NCI-H526 (cell line): Measurements from ENCODE around the gene PRSS16.

Source experiments
- DNase-seq, 2 experiments: peaks; one replicate each; lab custom pipeline; 2025; lab: John Stamatoyannopoulos, UW

Gene PRSS16

DNA sequence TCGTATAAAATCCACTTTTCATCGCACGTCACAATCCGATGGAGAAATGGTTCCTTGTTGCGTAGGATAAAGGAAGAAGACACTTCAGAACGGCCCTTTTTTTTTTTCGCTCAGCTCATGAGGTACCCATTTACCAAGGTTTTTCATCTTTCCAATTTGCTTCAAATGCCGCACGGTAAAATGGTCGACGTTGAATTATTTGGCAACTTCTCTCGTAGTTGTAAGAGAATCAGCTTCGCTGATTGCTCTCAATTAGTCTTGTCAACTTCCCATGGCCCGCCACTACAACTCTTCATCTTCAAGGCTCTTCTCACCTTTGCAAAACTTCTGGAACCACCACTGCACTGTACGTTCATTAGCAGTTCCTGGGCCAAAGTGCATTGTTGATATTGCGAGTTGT, 35.8 kb downstream of the PRSS16 start:
- DNase-seq, result no peak

DNA sequence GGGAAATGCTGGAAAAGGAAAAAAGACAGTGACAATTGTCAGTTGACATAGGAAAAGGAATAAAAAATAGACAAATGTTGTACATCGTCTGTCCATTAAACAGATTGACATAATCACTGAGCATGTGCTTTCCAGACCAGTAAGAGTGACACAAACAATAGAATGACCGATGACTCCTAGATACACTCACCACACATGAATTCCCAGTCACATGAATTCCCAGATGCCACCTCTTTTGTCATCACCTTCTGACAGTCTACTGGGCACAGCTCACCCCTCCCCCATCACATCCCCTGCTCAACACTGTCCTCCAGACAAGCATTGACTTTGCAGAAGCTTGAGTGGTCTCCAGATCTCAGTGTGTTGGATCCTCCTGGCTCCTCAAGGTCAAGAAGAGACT, 38.6 kb downstream of the PRSS16 start:
- DNase-seq, result no peak

DNA sequence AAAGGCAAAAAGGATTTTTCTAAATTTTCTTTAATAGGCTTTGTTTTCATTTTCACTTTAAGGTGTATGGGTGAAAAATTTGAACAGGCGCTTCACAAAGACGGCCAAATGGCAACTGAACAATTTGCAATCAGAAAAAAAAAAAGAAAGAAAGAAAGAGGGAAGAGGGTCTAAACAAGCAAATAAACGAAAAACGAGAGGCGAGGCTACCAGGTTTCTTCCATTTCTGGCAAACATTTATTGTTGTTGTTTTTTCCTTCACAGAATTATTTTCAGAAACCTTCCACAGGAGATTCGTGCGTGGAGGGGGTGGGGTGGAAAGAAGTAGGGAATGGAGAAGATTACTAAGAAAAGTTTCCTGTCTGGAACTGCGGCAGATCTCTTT, 40.2 kb downstream of the PRSS16 start:
- DNase-seq, result no peak

DNA sequence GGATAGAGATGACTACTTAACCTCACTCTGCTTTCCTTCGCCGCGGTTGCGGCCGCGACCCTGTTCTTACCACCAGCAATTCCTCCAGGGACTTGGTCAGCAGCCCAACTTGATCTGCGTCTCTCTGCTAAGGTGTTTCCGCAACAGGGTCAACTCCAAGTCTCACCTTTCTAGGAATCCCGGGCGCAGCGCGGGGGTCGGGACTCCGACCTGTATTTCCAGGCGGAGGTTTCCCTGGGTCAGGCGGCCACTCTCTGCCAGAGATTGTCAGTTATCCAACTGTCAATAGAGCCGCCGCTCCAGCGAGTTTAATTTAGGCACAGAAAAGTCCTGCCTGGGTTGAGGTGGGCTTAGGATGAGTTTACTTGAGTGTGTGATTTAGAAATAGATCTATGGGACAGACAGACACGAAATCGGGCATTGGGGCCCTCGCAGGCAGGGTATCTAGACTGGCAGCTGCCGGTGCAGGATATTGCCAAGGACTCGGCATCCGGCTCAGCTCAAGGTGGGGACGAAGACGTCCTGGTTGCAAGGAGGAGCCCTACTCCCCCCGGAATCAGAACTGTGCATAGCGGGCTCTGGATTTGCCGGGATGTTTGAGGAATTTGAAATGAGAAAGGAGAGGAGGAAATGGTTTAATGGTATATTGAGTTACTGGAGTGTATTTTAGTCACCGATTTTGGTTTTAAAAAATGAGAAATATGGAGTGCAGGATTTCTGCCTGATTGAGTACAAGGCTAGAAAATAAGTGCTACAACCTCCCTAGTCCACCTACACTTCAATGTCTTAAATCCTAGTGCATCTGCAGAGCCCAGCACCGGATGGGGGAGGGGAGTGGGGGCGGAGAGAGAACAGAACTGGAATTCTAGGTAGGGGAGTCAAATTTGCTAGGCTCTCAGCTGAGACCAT, 40.9 kb downstream of the PRSS16 start:
- DNase-seq, result no peak

DNA sequence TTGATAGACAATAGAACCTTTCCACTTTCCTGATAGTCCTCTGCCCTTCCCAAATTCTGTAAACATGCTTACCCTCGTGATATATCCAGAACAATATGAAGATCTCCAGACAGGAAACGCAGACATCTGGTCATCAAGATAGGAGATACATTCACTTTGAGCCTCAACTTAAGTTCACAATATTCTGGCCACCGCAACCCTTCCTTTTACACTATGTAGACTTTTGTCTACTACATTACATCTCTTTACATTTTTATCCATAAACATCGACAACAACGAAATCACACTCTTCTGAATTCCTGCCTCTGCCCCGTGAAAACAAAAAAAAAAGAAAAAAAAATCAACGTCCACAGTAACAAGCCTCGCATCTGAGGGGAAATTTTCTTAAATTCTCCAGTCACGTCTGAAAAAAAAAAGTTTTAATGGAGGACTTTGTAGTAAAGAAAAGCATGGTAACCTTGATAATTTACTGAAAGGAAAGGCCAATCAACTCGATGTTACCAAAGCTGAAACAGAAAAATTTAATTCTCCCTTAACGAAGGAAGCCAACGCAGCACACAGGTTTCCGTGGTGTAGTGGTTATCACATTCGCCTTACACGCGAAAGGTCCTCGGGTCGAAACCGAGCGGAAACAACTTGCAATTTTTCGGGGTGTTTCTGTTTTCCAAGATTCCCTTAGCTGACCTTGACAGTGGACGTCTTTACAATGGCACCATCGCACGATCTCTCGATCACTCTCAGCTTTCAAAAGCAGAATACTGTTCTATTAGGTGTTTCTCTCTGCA, 42.8 kb downstream of the PRSS16 start:
- DNase-seq, result no peak

DNA sequence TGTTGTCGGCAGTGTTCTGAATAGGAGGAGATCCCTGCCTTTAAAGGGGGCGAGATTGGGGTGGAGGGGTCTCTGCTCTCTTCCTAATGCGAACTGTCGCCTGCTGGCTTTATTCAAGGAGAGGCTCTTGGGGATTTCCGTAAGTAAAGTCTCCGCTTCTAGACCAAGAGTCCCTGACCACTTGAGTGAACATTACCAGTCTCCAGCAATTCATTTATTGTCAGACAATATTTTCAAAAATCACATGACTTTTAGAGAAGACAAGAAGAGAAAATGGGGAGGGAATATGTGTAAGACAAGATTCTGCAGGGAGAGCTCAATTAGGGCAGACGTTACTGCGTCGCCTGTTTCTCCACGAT, 43.3 kb downstream of the PRSS16 start:
- no peak for DNase-seq

DNA sequence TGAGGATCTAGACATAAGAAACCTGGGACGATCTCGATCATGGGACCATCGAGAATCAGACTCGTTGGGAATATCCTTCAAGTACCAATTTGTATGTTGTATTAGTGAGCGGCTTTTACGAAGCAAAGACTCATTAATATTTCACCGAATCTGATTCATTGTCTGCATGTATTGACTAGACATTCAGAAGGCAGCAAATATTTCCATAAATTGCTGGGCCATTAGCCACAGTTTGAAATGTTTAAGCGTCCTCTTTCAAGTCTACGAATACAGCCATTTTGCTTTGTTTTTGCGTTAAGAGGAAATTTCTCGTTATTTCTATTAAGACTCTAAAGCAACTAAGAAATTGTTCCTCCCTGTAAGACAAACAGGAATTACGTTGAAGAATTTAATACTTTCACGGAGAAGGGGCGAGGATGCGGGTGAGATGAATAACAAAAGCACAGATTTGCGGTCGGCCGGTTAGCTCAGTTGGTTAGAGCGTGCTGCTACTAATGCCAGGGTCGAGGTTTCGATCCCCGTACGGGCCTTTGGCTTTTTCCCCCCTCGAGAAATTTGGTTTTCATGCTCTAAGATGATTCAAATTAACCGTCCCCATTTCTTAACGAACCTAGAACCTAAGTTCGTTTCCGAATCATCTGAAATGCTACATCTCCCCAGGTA, 46.1 kb downstream of the PRSS16 start:
- no peak for DNase-seq

DNA sequence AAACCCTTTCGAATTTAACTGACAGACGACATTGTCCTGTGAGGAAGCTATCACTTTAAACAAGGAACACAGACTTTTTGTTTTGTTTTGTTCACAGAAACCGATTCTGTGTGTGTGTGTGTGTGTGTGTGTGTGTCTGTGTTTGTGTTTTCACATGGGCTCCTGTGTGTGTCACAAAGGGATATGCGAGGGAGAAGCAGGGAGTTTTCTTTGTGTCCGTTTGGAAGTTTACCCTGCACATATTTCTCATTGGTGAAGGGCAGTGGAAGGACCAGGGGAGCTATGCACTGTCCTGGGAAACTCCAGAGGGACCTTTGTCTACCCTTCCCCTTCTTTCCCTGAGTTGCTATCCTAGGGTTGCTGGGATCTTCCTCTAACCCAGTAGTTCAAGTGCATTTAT, 46.9 kb downstream of the PRSS16 start:
- DNase-seq, result no peak

DNA sequence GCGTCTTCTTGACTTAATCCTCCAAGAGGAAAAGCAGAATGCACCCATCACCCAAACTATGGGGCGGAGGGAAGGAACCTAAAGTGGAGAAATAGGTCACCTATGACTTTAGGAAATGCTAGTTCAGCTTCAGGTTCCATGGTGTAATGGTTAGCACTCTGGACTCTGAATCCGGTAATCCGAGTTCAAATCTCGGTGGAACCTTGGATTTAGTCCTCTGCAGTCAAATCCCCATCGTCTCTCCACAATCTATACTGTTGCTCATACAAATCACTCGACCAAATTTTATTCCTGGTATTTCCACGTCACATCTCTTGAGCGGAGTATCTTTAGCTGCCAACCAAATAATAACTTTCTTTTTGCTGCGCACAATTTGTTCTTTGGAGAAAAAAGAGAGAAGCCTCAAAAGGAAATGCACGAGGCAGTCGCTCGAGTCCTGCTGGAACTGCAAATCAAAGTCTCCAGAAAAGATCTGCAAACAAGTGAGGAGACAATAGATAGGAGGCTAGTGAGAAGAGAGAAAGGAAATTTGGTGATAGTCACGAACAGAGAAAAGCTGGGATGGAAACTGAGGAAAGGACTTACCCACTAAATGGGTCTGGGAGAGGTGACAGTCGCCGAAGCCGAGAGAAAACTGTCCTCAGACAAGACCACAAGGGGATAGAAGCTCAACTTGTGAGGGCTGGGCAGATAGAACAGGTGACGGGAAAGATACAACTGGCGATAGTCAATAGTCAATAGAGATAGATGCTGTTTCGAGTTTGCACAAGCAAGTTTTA, 48.0 kb downstream of the PRSS16 start:
- peak in 1 of 2 experiments; percentile 8 for DNase-seq

DNA sequence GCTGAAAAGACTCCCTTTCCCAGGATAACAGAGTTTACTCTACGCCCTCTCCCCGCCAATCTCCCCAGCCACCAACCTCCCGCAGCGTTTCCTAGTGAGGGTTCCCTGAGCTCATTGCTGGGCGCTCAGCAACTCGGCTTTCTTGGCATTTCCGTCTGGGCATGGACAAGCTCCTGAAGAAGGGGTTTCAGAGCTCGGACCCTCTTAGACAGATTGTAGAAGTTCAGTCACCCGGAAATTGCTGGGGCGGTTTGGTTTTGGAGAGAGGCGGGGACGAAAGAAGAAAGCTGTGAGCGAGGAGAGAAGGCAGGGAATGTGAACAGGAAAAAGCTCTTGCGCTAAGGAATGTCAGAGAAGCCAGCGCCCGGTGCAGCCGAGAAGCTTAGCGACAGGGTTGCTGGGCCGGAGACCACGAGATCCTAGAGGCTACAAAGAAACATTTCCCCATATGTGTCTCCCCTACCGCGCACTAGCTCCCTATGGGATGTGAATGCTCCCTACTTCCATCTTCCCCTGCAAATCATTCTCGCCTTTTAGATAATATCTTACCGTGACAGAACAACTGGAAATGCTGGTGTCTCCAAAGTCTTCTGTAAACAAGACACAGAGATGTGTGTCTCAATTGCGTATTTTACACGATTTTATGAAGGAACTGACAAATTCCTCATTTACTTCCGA, 48.7 kb downstream of the PRSS16 start:
- no peak for DNase-seq

DNA sequence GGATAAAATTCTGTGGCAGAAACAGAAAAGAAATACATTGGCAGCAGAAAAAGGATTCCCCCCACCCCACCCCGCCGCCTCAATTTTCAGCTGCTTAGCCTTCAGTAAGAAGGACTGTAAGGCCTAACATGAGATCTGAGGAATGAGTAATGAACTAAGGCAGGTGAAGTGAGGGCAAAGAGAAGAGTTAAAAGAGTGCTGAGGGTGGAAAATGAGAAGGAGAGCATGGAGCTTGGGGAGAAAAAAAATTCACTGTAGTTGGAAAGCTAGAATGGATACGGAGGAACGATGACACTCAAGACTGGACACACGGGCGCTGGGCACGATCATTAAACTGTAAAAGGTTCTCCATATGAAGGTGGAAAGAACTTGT, 50.0 kb downstream of the PRSS16 start:
- DNase-seq, result no peak

DNA sequence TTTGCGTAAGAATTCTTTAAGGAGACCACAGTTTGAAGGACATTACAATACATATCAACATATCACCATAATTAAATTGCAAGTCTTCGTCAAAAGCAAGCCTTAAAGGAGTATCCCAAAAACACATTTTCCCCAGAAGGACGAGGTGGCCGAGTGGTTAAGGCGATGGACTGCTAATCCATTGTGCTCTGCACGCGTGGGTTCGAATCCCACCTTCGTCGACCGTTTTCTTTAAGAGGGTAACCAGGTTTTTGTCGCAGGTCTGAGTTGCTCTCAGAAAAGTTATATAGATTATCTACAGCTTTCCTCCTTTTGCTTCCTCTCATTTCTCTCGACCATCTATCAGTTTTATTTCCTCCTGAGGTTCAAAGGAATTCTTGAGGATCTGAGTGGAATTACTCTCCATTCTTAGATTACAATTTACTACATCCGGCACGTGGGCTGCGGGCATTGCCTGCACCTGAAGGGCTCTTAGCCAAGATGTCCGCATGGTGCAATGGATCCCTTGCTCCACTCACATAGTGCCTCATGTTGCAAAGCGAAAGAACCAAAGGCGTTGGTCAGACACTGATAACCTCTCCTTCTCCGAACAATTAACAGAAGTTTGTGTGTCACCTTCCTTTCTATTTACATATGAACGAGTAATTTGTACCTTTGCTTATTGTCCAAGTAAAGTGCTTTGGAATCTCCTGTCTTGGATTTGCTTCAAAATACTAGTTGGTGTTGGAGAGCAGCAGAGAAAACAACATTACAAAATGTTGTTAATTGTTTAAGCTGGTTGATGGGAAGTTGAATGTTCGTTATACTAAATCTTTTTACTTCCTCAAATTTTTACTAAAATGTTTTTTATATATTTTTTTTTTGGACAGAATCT, 50.6 kb downstream of the PRSS16 start:
- no peak for DNase-seq

DNA sequence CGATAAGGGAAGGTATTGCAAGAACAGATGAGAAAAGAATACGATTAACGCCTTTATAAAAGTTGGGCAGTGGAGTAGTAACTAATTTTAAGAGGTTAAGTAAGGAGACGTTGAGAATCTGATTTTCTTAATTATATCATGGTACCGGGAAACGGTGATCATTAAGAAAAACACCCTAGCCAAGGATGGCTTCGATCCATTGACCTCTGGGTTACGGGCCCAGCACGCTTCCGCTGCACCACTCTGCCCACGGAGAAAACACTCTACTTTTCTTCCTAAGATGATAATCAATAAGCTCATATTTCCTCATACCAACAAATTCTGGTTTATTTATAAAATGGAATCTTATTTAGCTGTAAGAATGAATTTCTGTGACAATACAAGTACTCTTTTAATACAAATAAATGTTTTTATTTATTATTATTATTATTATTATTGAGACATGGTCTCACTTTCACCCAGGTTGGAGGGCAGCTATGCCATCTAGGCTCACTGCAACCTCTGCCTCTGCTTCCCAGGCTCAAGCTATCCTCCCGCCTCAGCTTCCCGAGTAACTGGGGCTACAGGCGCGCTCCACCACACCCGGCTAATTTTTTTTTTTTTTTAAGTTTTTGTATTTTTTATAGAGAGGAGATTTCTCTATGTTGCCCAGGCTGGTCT, 56.2 kb downstream of the PRSS16 start:
- no peak for DNase-seq
